ENCODE results near the gene POU3F2.

Gene POU3F2

GRCh38 chr6:98834060-98835031 lies at the start of gene POU3F2:
Gene POU3F2 (plus strand): TSS chr6:98834574. CDS start chr6:98834874, 300 bp downstream.
- peak; percentile 75 for DNase-seq

GRCh38 chr6:98787435-98787834 lies 46.9 kb upstream of the POU3F2 start:
- no peak for DNase-seq

GRCh38 chr6:98787961-98788360 lies 46.4 kb upstream of the POU3F2 start:
- DNase-seq, result no peak

- no peak for DNase-seq
These were observed 40.0 kb upstream of the POU3F2 start for GRCh38 chr6:98794307-98794842.

- DNase-seq, result no peak
These were observed 37.0 kb upstream of the POU3F2 start for GRCh38 chr6:98797217-98797994.

- DNase-seq, result no peak
These were observed 33.5 kb upstream of the POU3F2 start for GRCh38 chr6:98800866-98801265.

GRCh38 chr6:98808541-98809210 lies 25.7 kb upstream of the POU3F2 start:
- DNase-seq, result no peak

GRCh38 chr6:98812220-98812619 lies 22.2 kb upstream of the POU3F2 start:
- DNase-seq, result no peak

GRCh38 chr6:98816799-98817198 lies 17.6 kb upstream of the POU3F2 start:
- DNase-seq, result no peak

- DNase-seq, result no peak
These were observed 12.5 kb upstream of the POU3F2 start for GRCh38 chr6:98821756-98822405.

- DNase-seq, result no peak
These were observed 10.8 kb upstream of the POU3F2 start for GRCh38 chr6:98823428-98824161.

- no peak for DNase-seq
These were observed 10.0 kb upstream of the POU3F2 start for GRCh38 chr6:98824162-98824901.

- DNase-seq, result no peak
These were observed 9.3 kb upstream of the POU3F2 start for GRCh38 chr6:98824902-98825599.

GRCh38 chr6:98825600-98826230 lies 8.7 kb upstream of the POU3F2 start:
- no peak for DNase-seq

- no peak for DNase-seq
These were observed 6.8 kb upstream of the POU3F2 start for GRCh38 chr6:98827295-98828159.

- no peak for DNase-seq
These were observed 6.1 kb upstream of the POU3F2 start for GRCh38 chr6:98828211-98828788.

- DNase-seq, result no peak
These were observed 5.4 kb upstream of the POU3F2 start for GRCh38 chr6:98828941-98829411.

GRCh38 chr6:98830146-98830545 lies 4.2 kb upstream of the POU3F2 start:
- DNase-seq, result no peak

Measured in CD4-positive, alpha-beta T cell treated with Interleukin-12 subunit alpha and Interleukin-12 subunit beta, for 1 hour (primary cell).